Hindlimb muscle (tissue), 1 donor: ENCODE measurements around the gene SLC39A11. TPM values are rescaled to one million over a fixed set of nuclear protein-coding genes. Genes with fewer than 3 reads are reported as not detected.
"Not testable (repeated sequence)": the region's sequence is repeated elsewhere in the genome, so short reads cannot be mapped to it uniquely, and the experiment has no call there.

Experiments
- DNase-seq: peaks from one replicate; pipeline ENCODE4 v3.0.0-alpha.2; 2013
- polyA plus RNA-seq: library from polyadenylated mRNA; unstranded; fragments of 120-200 nt; gene quantifications from one replicate; pipeline ENCODE4 v1.2.1, GENCODE V29; 2013; ENCODE audit not compliant: insufficient read length

The SLC39A11 gene
- polyA plus RNA-seq, 1 donor = 9.3 TPM

GRCh38 chr17:72915625-72916081 is 176.8 kb downstream of the SLC39A11 start:
- DNase-seq = no peak

- no peak for DNase-seq
Observed at GRCh38 chr17:72913142-72913682, 179.3 kb downstream of the SLC39A11 start.

- no peak for DNase-seq
Observed at GRCh38 chr17:72906306-72906705, 186.2 kb downstream of the SLC39A11 start.

GRCh38 chr17:72903522-72903921 is 189.0 kb downstream of the SLC39A11 start:
- DNase-seq = no peak

GRCh38 chr17:72901657-72902056 is 190.8 kb downstream of the SLC39A11 start:
- DNase-seq = no peak

GRCh38 chr17:72901083-72901482 is 191.4 kb downstream of the SLC39A11 start:
- no peak for DNase-seq

DNA sequence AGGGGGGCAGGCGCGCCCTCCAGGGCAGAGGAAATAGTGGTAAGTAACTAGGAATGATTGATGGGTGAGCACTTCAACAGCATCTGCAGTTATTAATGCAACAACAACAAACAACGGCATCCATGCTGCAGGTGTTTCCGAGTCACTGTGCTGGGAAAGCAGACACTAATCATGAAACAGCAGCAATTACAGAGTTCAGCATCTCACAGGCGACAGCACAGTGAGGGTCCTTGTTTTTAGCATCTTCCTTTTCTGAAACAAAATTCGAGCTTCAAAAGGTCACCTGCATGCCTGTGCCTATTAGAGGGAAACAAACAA is 191.9 kb downstream of the SLC39A11 start:
- no peak for DNase-seq

DNA sequence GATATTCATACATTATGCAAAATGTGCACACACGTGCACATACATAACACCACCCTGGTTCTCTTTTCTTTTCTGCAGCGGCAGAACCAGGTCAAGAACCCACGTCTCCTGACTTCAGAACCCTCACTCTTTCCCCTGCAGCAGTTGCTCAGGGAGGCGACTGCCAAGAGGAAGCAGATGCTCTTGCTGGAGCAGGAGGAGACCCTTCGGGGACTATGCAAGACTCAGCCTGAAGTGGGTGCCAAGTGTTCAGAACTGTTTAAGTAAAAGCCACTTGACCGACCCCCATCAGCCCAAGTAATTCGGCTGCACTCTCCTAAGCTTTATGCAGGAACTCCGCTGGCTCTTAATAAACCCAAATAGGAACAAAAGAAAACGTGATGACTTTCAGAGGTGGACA is 193.8 kb downstream of the SLC39A11 start:
- DNase-seq = no peak

- DNase-seq = not testable (repeated sequence)
Observed at GRCh38 chr17:72896288-72896687, 196.2 kb downstream of the SLC39A11 start.

GRCh38 chr17:72891627-72892026 is 200.9 kb downstream of the SLC39A11 start:
- no peak for DNase-seq

DNA sequence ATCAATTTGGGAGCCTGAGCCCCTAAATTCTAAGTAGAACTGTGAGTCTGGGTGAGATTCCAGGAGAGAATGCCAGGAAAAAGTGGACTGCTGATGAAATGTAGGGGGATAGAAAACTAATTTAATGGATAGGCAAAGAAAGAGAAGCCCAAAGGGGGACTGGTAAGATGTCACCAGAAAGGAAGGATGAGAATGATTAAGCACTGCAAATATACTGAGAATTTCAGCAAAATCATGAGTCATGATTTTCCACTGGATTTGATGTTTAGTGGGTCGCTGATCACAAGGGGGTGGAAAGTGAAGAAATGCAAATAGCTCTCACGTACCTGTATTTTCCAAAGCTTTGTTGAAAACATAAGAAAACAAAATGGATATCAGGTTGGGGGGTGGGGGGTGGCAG is 201.8 kb downstream of the SLC39A11 start:
- peak; percentile 27 for DNase-seq

DNA sequence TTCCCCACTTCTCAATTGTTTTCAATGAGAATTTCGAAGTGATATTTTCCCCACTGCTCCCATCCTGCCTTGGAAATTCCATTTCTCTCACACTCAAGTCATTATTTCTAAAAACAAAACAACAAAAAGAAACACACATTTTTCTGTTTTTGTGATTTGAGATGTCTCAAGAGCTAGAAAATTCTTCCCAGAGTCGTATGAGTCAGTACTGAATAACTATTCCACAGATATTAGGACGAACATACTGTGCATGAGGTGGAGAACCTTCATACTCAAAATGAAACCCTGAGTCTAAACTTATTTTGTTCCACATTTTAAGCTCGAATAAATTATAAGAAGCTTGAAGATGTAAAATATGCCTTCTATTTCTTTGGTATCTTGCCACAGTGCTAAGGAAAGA is 204.6 kb downstream of the SLC39A11 start:
- DNase-seq = no peak

DNA sequence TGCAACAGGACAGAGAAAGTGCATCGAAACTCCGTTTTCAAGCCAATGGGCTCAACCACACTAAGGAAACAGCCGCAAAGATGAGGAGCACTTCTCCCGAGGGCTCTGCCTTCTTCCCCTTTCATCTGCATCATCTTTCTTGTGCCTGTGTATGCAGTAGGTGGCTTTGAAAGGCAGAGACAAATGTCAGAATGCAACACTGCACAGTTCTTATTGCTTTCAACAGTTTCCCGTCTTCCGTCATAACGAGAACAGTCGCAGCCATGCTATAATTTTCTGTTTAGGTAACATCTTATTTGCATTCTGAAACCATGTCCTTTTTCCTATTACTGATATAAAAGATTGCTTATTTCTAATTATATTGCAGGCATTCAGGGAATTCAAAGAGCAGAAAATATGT is 205.2 kb downstream of the SLC39A11 start:
- no peak for DNase-seq

DNA sequence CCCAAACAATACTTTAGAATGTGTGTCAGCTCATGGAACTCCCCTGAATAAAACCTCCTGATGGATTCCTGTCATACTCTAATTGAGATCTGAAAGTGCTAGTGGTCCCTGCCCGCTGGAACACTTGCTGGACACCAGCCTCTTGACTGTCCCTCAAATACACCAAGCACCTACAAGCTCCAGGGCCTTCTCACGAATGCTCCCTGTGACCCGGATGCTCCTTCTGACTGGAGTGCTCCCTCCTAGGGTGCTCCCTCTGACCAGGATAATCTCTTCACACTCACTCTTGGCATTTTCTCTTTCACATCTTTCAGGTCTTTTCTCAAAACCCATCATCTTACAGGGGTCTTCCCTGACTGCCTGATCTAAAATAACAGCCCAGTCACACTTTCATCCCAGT is 205.9 kb downstream of the SLC39A11 start:
- DNase-seq = no peak

DNA sequence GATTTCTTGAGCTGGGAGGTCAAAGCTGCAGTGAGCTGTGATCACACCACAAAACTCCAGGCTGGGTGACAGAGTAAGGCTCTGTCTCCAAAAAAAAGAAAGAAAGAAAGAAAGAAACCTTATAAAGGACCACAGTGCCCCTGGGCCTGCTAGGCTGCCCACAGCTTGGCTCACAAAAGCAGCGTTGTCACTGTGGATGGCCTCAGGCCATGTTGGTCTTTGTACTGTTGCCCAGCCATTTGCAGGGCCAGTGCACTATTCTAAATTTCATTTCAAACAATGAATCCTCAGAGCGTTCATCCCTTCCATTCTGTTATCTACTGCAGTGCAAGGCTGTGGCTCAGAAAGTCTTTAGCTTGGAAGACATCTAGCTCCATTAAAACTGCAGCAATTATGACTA is 208.4 kb downstream of the SLC39A11 start:
- DNase-seq = no peak

DNA sequence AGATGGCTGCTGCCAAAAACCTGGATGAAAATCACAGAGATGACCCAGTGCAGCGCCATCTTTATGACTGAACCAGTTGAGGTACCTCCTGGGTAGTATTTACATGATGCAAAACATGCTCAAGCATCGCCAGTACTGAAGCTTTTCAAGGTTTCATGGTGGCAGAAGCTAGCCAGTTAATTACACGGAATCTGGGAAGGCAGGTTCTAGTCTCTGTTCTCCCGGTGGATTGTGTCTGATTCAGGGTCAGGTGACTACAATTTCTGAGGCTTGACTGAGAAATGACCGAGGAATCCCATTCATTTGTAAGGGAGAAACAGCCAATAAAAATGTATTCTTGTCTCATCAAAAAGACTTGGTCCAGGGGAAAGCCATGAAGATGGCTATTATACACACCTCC is 209.1 kb downstream of the SLC39A11 start:
- DNase-seq = no peak

DNA sequence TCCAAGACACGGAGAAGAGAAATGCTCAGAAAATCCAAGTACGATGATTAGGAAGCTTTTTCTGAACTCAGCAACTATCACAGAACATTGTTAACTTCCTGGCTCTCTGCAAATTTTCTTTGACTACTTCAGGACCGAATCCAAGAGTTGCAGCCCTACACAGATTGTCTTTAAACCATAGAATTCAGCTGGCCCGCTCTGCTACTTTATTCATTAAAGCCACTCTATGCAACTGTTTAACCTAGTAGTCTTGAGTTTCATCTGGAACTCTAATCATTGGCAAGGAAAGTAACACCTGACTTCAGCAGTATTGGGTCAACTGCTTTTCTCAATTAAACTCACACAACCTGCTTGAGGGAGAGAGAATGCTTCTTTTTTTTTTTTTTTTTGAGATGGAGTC is 210.1 kb downstream of the SLC39A11 start:
- DNase-seq = peak; percentile 61

- no peak for DNase-seq
Observed at GRCh38 chr17:72879877-72880276, 212.6 kb downstream of the SLC39A11 start.

- no peak for DNase-seq
Observed at GRCh38 chr17:72878975-72879660, 213.4 kb downstream of the SLC39A11 start.

GRCh38 chr17:72877348-72877747 is 215.1 kb downstream of the SLC39A11 start:
- DNase-seq = no peak

DNA sequence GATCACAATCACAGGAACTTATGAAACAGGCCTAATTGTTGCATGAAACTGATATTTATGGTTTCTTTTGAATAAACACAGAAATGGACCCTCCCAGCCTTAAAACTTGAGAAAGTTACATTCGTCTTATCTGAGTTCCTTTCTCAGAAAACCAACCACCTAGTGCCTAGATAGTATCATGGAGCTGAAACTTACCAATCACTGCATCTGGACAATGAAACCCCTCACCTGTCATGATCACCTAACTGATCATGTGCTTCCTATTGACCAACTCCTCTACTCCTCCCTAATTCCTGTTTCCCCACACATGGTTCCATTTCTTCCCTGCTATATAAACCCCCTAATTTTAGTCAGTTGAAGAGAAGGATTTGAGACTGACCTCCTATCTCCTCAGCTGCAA is 216.1 kb downstream of the SLC39A11 start:
- no peak for DNase-seq

- no peak for DNase-seq
Observed at GRCh38 chr17:72875361-72875760, 217.1 kb downstream of the SLC39A11 start.

DNA sequence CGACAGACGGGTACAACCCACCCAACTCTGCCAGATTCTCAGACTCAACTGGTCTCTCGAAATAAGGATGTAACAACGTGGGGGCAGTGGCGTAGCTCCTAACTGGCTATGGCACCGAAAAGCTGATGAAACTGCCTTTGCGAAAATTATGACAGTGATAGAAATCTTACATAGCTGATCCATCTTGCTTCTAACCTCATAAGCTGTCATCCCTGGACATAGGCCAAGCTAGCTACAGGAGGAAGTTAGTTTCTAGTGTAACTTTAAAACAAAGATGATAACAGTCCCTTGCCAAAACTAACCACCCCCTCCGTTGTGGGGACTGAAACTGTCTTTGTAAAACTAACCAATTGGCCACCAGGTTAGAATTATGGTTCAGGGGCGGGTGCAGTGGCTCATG is 220.1 kb downstream of the SLC39A11 start:
- peak; percentile 3 for DNase-seq

DNA sequence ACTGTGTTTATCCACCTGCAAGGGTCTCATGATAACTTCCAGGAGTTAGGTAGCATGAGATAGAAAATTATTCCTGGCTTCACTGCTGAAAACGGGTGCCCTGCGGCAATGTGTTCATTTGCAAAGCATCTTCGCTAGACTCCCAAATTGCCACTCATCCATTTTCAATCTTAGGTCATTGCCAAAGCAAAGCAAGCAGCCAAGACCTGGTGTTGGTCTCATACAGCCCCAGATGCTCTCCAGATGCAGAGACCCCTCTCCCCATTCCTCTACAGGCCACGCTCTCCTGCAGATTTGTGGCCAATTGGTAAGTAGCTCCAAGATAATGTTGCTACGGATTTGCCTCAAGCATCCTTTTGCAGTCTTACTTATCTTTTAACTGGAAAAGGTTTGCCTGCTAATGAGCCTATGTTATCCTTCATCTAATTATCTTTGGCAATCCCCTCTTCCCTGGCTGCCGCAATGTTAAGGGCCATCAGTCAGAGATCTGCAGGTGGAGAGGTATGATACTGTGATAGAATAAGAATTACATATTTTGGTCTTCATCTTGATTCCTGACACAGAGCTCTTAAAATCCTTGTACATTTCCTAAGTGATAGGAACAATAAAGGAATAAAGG is 222.0 kb downstream of the SLC39A11 start:
- DNase-seq = no peak
